ENCODE data around the gene UBAC2. TPM values are rescaled to one million over a fixed set of nuclear protein-coding genes. Genes with fewer than 3 reads are reported as not detected.

The UBAC2 gene
- total RNA-seq, 4 donors from 2014 or later, result 43.5 to 59.6 (median 52.0) TPM

GRCh38 chr13:99193152-99193551, 7.5 kb upstream of the UBAC2 start:
- Histone ChIP-seq H3K4me3 (no peak overlapping the region), H3K27ac (no peak overlapping the region), H3K27me3 (no peaks in the 10 kb centered on the region), H3K4me1 (peaks cover 0 to 8% (median 0%) of the 10 kb centered on the region in 4 donors), H3K9me3 (no peaks in the 10 kb centered on the region), H3K36me3 (peaks cover 0 to 4% (median 0%) of the 10 kb centered on the region in 3 donors)
- 73 to 85% methylated on average over 4 of the region's 4 CpGs for WGBS, 2 donors
- DNase-seq (ENCODE audit: low spot score in 2 of 2), result no peak
- TF ChIP-seq POLR2A (IDR thresholded peaks at IDR 0.05) (no peak), EP300 (IDR thresholded peaks at IDR 0.05) (no peak), CTCF (IDR thresholded peaks at IDR 0.05) (no peak)

- Histone ChIP-seq H3K4me1 (peaks cover 0 to 10% (median 3%) of the 10 kb centered on the region in 4 donors), H3K9me3 (no peaks in the 10 kb centered on the region), H3K36me3 (peaks cover 0 to 4% (median 0%) of the 10 kb centered on the region in 3 donors), H3K27me3 (no peaks in the 10 kb centered on the region), H3K27ac (no peak overlapping the region), H3K4me3 (no peak overlapping the region)
- no peak for TF ChIP-seq POLR2A (IDR thresholded peaks at IDR 0.05)
- TF ChIP-seq CTCF (IDR thresholded peaks at IDR 0.05), result no peak
- TF ChIP-seq EP300 (IDR thresholded peaks at IDR 0.05), result no peak
- DNase-seq (ENCODE audit: low spot score in 2 of 2), result no peak
- 87 to 88% methylated on average over 5 of the region's 5 CpGs for WGBS, 2 donors
Measured at GRCh38 chr13:99196466-99197116, 4.1 kb upstream of the UBAC2 start.

GRCh38 chr13:99197117-99197651, 3.5 kb upstream of the UBAC2 start:
- Histone ChIP-seq H3K36me3 (peaks cover 0 to 4% (median 0%) of the 10 kb centered on the region in 3 donors), H3K27ac (no peak overlapping the region), H3K4me1 (peaks cover 0 to 16% (median 7%) of the 10 kb centered on the region in 4 donors), H3K9me3 (no peaks in the 10 kb centered on the region), H3K27me3 (no peaks in the 10 kb centered on the region), H3K4me3 (no peak overlapping the region)
- WGBS, 2 donors, result 74 to 80% methylated on average over 5 of the region's 5 CpGs
- no peak for DNase-seq (ENCODE audit: low spot score in 2 of 2)
- no peak for TF ChIP-seq CTCF (IDR thresholded peaks at IDR 0.05)
- no peak for TF ChIP-seq EP300 (IDR thresholded peaks at IDR 0.05)
- TF ChIP-seq POLR2A (IDR thresholded peaks at IDR 0.05), result no peak

GRCh38 chr13:99199541-99200431, 868 bp upstream of the UBAC2 start:
- DNase-seq (ENCODE audit: low spot score in 2 of 2), result no peak
- Histone ChIP-seq H3K9me3 (no peaks in the 10 kb centered on the region), H3K27me3 (no peaks in the 10 kb centered on the region), H3K4me3 (peak overlapping the region; percentile 66 to 94 (median 74)), H3K4me1 (peaks cover 0 to 24% (median 15%) of the 10 kb centered on the region in 4 donors), H3K36me3 (peaks cover 0 to 4% (median 0%) of the 10 kb centered on the region in 3 donors), H3K27ac (peak overlapping the region; percentile 89 to 99 (median 96))
- TF ChIP-seq EP300 (IDR thresholded peaks at IDR 0.05), result no peak
- no peak for TF ChIP-seq CTCF (IDR thresholded peaks at IDR 0.05)
- TF ChIP-seq POLR2A (IDR thresholded peaks at IDR 0.05), result no peak
- 5 to 9% methylated on average over 19 to 37 of the region's 37 CpGs for WGBS, 2 donors

Measured in tibial nerve (tissue), 4 donors.